HG02870 (cell line): ENCODE results near the gene AKR7A2.

Experiments used
- ATAC-seq: cut with Tn5 transposase; IDR thresholded peaks from one replicate; pipeline ENCODE4 v1.9.1; 2021; ENCODE audit warnings: mild to moderate bottlenecking, moderate library complexity; ENCODE audit not compliant: unreplicated experiment

The AKR7A2 gene

GRCh38 chr1:19343617-19344350, 31.8 kb upstream of the AKR7A2 start:
- no peak for ATAC-seq

GRCh38 chr1:19342894-19343616, 31.1 kb upstream of the AKR7A2 start:
- ATAC-seq = no peak

DNA sequence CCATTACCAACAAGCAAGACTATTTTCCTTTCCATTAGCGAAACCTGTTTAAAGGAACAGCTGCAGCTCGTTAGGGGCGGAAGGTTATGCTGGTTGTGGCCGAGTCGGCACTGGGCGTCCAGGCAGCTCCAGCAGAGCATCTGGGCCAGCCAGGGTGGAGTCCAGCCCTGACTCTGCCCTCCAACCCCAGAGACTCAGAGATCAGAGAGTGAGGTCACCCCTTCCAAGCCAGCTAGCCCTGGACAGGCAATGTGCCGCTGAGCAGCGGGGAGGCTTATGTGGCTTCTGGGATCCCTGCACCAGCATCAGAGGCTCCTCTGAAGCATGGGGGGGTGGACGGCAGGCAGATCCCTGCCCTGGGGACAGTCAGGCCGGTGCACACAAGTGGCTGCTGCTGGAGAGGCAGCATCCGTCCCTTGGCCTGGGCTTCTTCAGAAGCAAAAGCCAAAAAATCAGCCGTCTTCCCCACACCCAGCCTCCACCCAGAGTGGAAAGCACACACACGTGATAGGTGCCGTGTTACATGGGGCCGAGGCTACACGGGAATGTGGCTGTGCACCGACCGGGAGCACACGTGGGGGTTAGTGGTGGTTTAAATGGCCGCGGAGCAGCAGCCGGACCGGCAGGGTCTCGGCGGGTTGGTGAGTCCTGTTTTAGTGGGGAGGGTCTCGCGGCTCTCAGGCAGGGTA, 30.3 kb upstream of the AKR7A2 start:
- ATAC-seq = no peak

DNA sequence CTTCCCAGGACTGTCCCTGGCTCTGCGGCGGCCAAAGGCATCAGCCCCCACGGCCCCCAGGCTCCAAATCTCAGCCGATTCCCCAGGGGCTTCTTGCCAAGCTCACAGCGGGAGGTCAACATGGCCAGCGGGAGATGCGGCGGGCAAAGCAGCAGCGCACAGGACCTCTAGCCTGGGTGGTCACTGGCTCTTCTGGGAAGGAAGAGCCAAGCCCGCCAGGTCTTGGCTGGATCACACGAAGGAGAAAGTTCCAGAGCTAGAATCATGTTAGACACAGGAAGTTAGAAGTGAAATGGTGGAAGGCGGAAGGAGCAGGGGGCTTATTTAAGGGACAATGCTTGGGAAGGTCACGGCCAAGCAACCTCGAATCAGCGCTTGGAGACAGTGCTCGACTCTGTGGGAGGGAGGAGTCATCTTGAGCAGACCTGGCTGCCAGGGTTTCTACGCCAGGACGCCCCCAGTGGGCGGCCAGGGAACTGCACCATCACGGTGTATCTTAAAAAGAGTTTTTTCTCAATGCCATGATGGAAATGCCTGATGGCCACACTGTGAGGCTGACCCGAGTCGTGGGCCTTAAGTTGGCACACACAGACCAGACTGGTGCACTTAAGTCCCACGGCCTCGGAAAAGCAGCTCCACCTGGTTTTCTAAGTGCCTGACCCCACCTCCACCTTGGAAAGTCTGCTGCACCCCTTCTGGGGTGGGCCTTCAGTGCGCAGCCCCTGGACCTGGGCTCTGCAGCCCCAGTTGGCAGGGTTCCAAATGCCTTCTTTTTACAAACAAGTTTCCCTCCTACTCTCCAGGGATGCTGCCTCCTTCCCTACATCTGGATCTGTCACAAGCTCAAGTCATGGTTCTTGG, 29.5 kb upstream of the AKR7A2 start:
- ATAC-seq = no peak

DNA sequence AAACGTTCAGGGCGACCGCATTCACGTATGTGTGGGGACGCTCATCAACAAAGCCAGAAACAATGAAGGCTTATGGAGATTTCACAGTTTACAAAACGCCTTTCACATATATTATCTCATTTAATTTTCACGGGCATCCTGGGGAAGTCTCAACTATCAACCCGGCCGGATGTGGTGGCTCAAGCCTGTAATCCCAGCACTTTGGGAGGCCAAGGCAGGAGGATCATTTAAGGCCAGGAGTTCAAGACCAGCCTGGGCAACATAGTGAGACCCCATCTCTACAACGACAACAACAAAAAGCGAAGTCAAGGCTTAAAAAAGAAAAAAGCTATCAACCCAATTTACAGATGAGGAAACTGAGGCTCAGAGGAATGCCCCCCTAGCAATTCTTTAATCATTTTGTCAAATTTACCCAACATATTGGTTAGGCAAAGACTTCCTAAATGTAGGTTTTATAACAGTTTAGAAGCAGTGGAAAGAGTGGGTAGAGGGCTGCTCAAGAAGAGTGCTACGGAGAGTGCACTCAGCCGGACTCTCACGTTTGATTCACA, 28.5 kb upstream of the AKR7A2 start:
- no peak for ATAC-seq

DNA sequence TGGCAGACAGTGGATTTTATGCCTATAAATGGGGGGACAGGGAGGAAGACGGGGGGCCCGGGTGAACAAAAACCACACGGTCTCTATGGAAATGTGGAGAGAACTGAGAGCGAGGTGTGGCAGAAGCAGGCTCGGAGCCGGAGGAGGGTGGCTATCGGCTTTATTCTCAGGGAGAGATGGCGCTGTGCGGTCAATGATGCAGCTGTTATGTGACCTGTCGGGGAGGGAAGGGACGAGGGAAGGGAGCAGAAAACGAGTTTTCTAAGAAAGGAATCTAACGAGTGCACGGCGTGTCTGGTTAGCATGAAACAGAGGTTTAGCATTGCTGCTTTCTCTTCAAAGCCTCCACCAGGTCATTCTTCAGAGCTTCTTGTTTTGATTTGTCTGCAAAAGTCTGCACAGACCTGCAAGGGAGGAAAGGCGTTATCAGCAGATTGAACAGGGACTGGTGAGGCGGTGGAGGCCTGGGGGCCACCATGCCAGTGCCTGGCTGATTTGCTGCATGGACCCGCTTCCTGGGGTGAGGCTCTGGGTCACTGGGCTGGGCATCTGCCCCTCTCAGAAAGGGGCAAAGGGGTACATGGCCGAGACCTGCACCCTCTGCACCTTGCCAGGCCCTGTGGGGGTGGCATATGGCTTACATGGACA, 27.4 kb upstream of the AKR7A2 start:
- ATAC-seq = no peak

DNA sequence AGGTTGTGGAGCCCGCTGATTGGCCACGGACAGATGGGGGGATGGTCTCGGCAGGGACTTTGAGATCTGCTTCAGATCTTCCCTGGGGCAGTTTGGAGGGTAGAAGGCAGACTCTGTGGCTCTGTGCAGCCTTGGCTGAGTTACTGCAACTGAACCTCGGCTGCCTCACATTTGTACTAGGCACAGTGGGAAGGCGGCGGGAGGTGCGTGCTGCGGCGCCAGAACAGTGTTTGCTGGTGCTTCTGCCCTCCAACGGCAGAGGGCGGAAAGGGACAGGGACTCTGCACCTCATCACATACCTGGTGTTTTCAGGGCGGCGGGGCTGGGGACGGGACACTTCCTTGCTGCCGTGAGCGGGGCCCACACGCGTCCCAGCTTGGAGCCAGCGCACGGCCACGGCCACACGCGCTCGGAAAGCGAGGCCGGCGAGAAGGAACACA, 26.4 kb upstream of the AKR7A2 start:
- ATAC-seq = no peak

DNA sequence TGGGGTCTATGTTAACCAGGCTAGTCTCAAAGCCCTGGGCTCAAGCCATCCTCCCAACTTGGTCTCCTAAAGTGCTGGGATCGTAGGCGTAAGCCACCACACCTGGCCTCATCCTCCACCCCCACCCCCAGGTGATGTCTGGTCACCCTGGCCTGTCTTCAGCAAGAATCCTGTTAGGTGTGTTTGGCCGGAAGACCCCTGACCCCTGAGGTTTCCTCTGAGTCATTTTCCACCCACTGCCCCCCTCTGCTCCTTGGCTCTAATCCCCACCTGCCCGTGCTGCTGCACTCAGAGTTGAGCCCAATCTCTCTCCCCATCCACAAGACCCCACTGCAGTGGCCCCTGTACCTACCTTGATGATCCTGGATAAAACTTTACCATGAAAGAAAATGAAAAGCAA, 25.3 kb upstream of the AKR7A2 start:
- no peak for ATAC-seq

- ATAC-seq = no peak
Measured at GRCh38 chr1:19336543-19336942, 24.6 kb upstream of the AKR7A2 start.

GRCh38 chr1:19333587-19334354, 21.8 kb upstream of the AKR7A2 start:
- no peak for ATAC-seq

DNA sequence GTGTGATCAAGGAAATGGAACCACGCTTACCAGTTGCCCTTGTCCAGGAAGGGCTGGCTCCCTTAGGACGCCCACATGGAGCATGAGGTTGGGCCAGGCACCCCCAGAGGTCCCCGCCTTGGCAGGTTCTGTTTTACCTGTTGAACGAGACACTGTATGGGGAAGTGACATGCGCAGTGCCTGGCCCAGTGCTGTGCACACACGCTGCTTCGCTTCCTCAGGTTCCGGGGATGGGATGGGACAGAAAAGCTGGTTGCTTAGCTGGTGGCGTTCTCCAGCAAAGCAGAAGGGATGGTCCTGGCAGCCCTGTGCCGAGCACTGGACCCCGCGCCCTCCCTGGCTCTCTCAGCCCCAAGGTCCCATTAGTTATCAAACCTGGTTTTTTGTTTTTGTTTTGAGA, 20.9 kb upstream of the AKR7A2 start:
- no peak for ATAC-seq

DNA sequence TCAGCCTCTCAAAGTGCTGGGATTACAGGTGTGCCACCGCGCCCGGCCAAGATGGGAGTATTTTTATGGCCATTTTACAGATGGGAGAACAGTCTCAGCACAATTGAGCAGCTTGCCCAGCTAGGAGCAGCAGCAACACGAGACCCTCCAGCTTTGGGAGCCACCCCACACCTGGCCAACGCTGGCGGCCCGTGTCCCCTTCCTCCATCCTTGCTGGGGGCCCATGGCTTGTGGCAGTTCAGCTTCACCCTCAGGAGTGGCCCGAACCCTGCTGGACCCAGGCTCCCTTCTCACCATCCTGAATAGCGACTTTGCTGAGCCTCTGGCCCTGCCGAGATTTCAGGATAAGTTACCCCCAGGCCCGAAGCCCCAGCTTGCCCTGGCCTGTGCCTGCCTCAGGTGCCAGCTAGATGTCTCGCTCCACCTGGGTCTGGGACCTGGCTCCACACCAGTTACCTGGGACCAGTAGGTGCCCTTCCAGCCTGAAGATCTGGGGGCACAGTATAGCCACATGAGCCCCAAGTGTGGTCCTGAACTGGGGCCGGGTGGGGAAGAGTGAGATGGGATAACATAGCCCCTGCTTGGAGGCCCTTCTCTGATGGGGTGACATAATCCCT, 19.4 kb upstream of the AKR7A2 start:
- ATAC-seq = no peak

- no peak for ATAC-seq
Measured at GRCh38 chr1:19330449-19331135, 18.6 kb upstream of the AKR7A2 start.

- ATAC-seq = no peak
Measured at GRCh38 chr1:19329611-19330010, 17.7 kb upstream of the AKR7A2 start.

GRCh38 chr1:19329188-19329587, 17.2 kb upstream of the AKR7A2 start:
- ATAC-seq = no peak

DNA sequence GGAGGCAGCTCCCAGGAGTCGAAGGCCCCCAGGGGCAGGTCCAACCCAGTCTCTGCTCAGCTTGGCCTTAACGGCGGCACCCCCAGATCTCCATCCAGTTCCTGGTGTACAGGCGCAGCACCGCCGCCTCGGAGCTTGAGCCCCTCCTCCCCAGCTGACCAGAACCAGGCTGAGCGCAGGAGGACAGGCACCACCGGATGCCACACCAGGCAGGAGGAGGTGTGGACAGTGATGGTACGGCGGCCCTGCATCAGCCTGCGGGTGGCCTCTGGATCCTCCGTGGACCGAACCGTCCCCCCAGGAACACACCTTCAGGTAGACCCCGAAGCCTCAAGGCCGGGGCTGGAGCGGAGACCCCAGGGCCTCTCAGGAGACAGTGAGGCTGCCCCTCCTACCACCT, 16.5 kb upstream of the AKR7A2 start:
- ATAC-seq = no peak

DNA sequence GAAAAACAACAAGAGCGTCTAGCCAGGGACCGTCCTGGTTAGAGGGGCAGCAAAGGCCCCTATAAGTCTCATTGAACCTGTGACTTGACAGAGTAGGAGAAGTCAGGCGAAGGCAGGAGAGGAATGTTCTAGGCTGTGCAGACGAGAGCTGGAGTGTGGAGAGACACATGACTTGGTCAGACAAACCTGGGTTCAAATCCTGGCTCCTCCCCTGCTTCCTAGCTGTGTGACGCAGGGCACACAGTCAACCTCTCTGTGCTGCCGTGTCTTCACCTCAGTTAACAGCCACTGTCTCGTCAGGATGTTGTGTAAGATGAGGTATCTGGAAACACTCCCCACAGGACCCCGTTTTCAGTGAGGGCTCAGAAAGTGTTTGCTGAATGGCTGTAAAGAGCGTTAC, 15.8 kb upstream of the AKR7A2 start:
- ATAC-seq = no peak

DNA sequence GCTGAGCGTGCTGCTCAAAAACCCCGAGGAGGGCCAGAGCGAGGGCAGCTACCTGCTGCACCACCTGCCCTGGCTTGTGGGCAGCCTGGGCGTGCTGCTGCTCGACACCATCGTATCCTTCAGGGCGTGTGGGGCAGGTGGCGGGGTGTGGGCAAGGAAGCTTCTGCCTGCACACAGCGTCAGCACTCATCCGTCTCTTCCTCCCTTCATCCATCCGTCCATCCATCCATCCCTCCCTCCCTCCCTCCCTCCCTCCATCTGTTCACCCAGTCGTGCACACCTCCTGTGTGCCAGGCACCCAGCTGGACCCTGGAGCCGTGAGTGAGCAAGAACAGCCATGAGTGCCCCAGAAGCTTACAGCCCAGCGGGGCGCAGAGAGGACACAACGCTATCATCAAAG, 15.4 kb upstream of the AKR7A2 start:
- ATAC-seq = no peak

GRCh38 chr1:19326748-19327065, 14.8 kb upstream of the AKR7A2 start:
- ATAC-seq = no peak
